HK-2 (cell line): ENCODE measurements around the gene SRRM4.
"Not testable (repeated sequence)": the region's sequence is repeated elsewhere in the genome, so short reads cannot be mapped to it uniquely, and the experiment has no call there.

Source experiments
- DNase-seq: peaks from one replicate; pipeline ENCODE4 v3.0.0-alpha.2; 2018; ENCODE audit not compliant: unreplicated experiment

SRRM4 gene

GRCh38 chr12:118981285-118982211 lies at the start of gene SRRM4:
SRRM4 (plus strand) TSS chr12:118981541; CDS start chr12:118981883, 342 bp downstream.
- no peak for DNase-seq

DNA sequence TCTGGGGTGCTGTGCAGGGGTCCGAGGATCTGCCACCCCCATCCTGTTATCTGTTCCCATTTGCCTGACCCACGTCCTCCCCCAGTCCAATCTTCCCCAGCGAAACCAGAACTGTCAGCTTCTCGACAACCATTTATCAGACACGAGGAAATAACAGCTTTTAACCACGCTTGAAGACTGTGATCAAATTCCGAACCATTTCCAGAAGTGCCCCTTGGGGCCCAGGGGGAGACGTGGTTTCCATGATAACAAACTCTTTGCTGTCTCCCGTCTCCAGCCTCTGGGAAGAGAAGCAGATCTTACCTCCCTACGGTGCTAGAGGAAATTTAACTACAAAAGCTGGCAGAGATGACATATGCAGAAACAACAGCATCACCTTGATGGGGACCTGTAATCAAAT lies 35.1 kb upstream of the SRRM4 start:
- DNase-seq, result no peak

DNA sequence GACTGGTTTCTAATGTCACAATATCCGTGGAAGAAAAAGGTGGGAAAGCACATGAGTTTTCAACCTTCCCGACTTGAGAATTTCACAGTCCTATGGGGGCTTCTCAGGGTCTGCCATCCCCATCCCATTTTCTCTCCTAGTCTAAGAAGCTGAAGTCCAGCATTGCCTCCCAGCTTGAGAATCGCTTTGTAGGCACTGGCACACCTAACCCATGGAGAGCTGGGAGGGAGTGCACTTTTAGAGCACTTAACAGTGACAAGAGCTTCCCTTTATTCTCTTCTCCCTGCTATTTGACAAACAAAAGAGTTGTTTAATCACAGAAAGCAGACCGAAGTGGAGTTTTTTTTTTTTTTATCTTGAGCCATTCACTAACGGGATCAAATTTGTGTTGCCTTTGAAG lies 22.8 kb upstream of the SRRM4 start:
- DNase-seq, result no peak

- DNase-seq, result no peak
Observed at GRCh38 chr12:118959348-118959747, 22.0 kb upstream of the SRRM4 start.

- no peak for DNase-seq
Observed at GRCh38 chr12:118959985-118960560, 21.3 kb upstream of the SRRM4 start.

GRCh38 chr12:118960865-118961264 lies 20.5 kb upstream of the SRRM4 start:
- DNase-seq, result no peak

DNA sequence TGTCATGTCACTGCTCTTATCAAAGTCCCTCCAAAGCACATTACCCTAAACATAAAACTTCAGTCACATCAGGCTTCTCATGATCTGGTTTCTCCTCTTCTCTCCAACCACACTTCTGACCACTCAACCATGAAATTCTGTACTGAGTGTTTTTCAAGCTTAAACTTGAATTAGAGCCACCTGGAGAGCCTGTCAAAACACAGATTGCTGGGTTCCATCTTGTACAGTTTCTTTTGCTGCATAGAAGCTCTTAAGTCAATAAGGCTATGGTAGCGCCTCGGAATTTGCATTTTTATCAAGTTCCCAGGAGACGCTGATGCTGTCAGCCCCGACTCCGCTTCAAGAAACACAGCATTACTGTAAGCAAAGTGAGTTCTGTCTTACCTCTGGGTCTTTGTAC lies 16.4 kb upstream of the SRRM4 start:
- no peak for DNase-seq

DNA sequence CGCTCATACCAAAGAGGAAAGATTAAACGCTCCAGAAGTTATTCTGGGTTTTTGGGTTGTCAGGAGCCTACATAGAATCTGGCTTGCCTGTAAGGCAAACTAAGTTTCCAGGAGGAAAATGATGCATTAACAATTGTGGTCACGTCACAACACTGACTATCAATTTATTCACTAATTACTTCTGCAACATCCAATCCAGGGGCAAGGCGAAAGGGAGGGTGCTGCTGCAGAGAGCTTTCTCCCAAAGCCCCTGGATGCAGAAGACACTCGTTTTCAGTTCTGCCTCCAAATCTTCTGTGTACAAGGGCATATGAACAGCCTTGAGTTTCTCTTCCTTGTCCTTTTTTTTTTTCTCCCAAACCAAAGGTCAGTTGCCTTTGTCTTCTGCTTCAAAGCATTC lies 10.5 kb upstream of the SRRM4 start:
- no peak for DNase-seq

GRCh38 chr12:118972982-118973381 lies 8.4 kb upstream of the SRRM4 start:
- DNase-seq, result no peak

DNA sequence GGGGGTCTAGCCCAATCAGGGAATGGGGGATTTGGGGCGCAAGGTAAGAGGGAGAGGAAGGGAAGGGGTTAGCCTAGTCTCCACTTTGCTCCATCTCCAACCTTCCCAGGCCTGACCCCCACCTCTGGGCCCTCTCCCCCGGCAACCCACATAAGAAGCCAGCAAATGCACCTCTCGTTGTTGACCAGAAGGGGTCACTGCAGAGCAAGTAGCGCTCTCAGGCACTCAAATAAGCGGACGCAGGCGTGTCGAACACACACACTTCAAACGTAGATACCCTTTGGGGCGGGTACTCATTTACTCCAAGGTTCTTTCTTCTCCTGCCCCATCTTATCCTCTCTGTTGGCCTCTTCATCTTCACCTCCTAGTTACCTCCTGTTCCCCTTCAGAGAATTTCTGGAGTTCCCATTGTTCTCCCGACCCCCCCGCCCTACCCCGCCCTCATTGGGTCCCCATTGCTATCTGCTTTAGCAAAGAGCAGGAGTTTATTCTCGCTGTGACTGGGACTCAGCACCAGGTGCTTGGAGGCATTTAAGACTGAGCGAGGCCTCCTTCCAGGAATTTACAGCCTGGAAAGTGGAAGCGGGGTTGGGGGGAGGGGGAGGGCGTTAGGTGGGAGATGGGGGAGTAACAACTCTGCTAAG lies 1.5 kb upstream of the SRRM4 start:
- no peak for DNase-seq

GRCh38 chr12:118980407-118981014 lies 830 bp upstream of the SRRM4 start:
- no peak for DNase-seq

- no peak for DNase-seq
Observed at GRCh38 chr12:118982302-118982701, 961 bp downstream of the SRRM4 start.

DNA sequence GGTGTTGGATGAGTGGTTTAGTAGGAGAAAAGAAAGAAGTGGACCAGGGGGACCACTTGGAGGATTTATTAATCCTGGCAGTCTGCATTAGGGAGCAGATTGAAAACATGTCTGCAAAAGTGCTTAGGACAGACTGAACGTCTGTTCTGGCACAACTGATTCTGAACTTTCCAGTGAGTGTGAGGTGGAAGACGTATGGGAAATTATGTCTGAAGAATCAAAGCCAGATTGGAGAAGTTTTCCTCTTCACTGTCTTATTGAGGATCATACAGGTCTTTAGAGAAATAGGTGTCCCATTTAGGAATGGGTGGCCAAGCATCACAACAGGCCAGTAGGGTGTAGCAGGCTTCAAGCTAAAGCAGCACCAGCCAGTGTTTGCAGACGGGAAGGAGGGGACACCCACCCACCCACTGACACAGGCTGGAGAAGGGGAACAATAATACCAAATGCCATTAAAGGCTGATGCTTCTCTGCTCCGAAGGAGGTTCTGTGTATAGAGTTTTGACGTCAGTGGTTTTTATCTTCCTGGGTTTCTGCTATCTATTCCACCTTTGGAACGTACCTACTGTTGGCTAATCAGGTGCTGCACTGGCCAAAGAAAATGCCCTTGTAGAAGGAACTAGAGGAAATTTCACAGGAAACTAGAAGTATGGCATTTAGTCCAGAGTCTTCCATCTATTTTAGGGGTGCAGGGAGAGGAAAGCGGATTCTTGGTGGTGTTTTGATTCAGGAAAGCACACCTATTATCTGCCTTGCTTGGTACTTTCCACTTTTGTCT lies 1.8 kb downstream of the SRRM4 start:
- DNase-seq, result no peak

DNA sequence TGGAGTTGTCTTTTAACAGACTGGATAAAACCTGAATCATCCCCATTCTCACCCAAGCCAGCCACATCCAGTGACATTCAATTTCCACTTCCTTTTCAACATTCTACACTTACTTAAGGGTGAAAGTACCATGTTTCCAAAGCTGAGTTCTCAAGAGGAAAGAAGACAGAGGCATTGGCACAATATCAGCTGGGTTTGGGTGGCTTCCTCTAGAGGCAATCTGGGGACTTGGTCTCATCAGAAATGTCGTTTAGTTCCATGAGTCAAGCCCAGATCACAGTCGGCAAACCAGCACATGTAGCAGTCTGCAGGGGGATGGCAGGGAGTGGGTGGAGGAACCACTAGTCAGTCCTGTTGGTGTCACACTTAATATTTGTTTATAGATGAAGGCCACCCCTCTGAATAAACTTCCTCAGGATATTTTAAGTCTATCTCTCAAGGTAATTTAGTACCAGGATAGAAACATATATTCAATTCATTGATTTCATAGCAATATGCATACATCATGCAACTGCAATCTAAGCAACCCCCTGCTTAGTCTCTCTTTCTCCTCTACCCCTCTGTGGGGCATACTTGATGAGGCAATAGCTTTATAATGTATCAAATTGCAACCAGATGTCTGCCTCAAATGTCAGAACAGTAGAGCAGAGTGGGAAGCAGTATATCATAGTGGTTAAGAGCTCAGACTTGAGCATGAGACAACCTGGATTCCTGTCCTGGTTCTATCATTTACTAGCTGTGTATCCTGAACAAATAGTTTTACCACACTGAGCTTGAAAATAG lies 3.0 kb downstream of the SRRM4 start:
- DNase-seq, result no peak

DNA sequence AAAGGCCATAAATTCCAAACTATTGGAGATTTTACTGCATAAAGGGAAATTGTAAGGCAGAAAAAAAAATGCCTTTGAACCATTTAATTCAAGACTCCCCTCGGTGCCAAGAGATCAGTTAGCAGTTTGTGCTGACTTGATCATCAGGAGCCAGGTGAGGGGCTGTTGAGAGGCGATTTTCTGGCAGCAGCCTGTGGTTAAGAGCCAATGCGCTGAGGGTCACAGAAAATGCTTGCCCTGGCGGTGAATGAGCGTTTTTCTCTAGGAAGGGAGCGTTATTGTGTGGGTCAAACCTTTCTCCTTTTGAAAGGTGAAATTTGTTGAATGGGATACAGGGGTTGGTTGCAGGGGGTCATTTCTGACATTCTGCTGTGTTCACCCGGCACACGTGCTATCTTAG lies 4.7 kb downstream of the SRRM4 start:
- no peak for DNase-seq

- DNase-seq, result no peak
Observed at GRCh38 chr12:118999107-118999506, 17.8 kb downstream of the SRRM4 start.

GRCh38 chr12:119005085-119005484 lies 23.7 kb downstream of the SRRM4 start:
- no peak for DNase-seq

- DNase-seq, result no peak
Observed at GRCh38 chr12:119005913-119006312, 24.6 kb downstream of the SRRM4 start.

DNA sequence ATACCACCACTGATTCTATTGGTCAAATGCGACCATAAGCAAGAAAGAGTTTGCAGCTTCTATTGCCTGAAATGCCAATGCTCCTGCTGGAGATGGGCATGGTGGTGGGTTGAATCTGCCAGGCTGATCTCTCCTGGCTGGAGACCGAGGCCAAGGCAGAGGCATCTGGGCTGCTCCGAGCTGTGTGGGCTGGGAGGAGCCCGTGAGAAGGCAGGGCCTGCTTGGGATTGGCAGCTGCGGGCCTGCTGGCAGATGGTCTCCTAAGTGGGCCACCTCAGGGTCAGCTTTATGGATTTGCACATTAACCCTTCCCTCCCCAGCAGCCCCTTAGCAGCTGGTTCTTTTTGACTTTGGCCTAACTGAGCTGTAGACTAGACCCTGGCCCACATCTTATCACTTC lies 25.4 kb downstream of the SRRM4 start:
- DNase-seq, result no peak

DNA sequence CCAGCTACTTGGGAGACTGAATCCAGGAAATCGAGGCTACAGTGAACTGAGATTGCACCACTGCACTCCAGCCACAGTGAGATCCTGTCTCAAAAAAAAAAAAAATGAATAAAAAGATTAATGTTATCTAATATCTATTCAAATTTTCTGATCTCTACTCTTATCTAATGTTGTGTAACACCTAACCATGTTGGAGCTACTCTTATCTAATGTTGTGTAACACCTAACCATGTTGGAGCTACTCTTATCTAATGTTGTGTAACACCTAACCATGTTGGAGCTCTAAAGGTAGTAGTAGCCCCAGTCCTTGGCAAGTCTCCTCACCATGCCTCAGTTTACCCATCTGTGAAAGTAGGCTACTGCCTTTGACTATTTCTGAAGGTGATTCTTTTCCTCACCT lies 26.9 kb downstream of the SRRM4 start:
- not testable (repeated sequence) for DNase-seq

DNA sequence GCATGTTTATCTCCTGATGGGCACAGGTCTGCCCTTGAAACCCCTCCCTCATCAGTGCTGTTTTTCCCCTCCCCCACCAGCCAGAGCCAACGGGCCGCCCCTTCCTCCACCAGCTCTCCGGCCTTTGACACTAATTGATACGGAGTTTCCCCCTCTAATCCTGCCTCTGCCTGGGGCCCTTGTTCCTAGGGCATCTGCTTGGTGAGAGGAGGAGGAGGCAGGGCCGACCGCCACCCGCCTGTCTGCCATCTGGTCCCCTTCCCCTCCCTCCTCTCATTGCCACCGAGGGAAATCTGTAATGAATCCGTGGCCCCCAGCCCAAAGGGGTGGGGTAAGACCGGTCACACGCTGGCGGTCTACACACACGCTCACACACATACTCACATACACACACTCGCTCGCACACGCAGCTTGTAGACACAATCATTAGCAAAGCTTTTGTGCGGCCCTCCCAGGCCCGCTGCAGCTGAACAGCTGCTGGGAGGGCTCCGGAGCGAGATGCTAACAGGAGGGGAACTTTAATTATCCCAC lies 27.4 kb downstream of the SRRM4 start:
- DNase-seq, result no peak
